ENCODE data around the gene BTBD1. TPM values are rescaled to one million over a fixed set of nuclear protein-coding genes. Genes with fewer than 3 reads are reported as not detected.

Gene BTBD1
- total and polyA plus RNA-seq, 8 donors = 13.2 to 94.4 (median 44.9) TPM

- Histone ChIP-seq H3K9me3 (peaks cover 0 to 15% (median 11%) of the 10 kb centered on the region in 4 donors), H3K4me3 (no peak overlapping the region), H3K36me3 (no peaks in the 10 kb centered on the region), H3K4me1 (peaks cover 7 to 9% (median 8%) of the 10 kb centered on the region in 4 donors), H3K27ac (no peak overlapping the region), H3K27me3 (peaks cover under 1 to 37% (median 5%) of the 10 kb centered on the region in 3 donors)
- no peak for DNase-seq
- intact Hi-C loops (cut with DNase I; ENCODE audit: low total_unique reads) = no loop called here
- TF ChIP-seq CTCF (IDR thresholded peaks at IDR 0.05) (no peak), EP300 (IDR thresholded peaks at IDR 0.05) (no peak), POLR2AphosphoS5 (IDR thresholded peaks at IDR 0.05) (no peak), POLR2A (IDR thresholded peaks at IDR 0.05) (no peak)
- 76 to 88% (median 85%) methylated on average over 2 of the region's 2 CpGs for WGBS, 5 donors
Observed at GRCh38 chr15:83102346-83102745, 35.3 kb upstream of the BTBD1 start.

- TF ChIP-seq EP300 (IDR thresholded peaks at IDR 0.05) = no peak
- TF ChIP-seq CTCF (IDR thresholded peaks at IDR 0.05) = no peak
- TF ChIP-seq POLR2AphosphoS5 (IDR thresholded peaks at IDR 0.05) = no peak
- no peak for TF ChIP-seq POLR2A (IDR thresholded peaks at IDR 0.05)
- Histone ChIP-seq H3K27me3 (peaks cover 0 to 19% (median 0%) of the 10 kb centered on the region in 3 donors), H3K27ac (no peak overlapping the region), H3K36me3 (no peaks in the 10 kb centered on the region), H3K4me1 (no peaks in the 10 kb centered on the region), H3K9me3 (peaks cover 0 to 16% (median 14%) of the 10 kb centered on the region in 4 donors), H3K4me3 (no peak overlapping the region)
- peak in 1 of 2 donors; percentile 40 for DNase-seq
- intact Hi-C loops (cut with DNase I; ENCODE audit: low total_unique reads) = no loop called here
- 63 to 77% (median 69%) methylated on average over 2 of the region's 2 CpGs for WGBS, 5 donors
Observed at GRCh38 chr15:83100097-83100646, 33.1 kb upstream of the BTBD1 start.

- TF ChIP-seq EP300 (IDR thresholded peaks at IDR 0.05) (no peak), POLR2A (IDR thresholded peaks at IDR 0.05) (no peak), POLR2AphosphoS5 (IDR thresholded peaks at IDR 0.05) (no peak), CTCF (IDR thresholded peaks at IDR 0.05) (no peak)
- peaks cover 0 to 13% (median 0%) of the 10 kb centered on the region in 3 donors for H3K27me3 ChIP-seq
- no peak for DNase-seq
- intact Hi-C loops (cut with DNase I; ENCODE audit: low total_unique reads) = no loop called here
- H3K4me1 ChIP-seq = no peaks in the 10 kb centered on the region
- peaks cover 0 to 16% (median 14%) of the 10 kb centered on the region in 4 donors for H3K9me3 ChIP-seq
- no peak overlapping the region for H3K4me3 ChIP-seq
- H3K36me3 ChIP-seq = no peaks in the 10 kb centered on the region
- no peak overlapping the region for H3K27ac ChIP-seq
- 71 to 84% (median 78%) methylated on average over 2 of the region's 2 CpGs for WGBS, 5 donors
Observed at GRCh38 chr15:83099290-83099689, 32.2 kb upstream of the BTBD1 start.

GRCh38 chr15:83098079-83098478 is 31.0 kb upstream of the BTBD1 start:
- Histone ChIP-seq H3K9me3 (peaks cover 0 to 16% (median 14%) of the 10 kb centered on the region in 4 donors), H3K36me3 (no peaks in the 10 kb centered on the region), H3K27me3 (peaks cover 0 to 5% (median 0%) of the 10 kb centered on the region in 3 donors), H3K4me3 (no peak overlapping the region), H3K4me1 (no peaks in the 10 kb centered on the region), H3K27ac (no peak overlapping the region)
- no peak for TF ChIP-seq POLR2AphosphoS5 (IDR thresholded peaks at IDR 0.05)
- no peak for TF ChIP-seq POLR2A (IDR thresholded peaks at IDR 0.05)
- no peak for TF ChIP-seq CTCF (IDR thresholded peaks at IDR 0.05)
- no peak for TF ChIP-seq EP300 (IDR thresholded peaks at IDR 0.05)
- intact Hi-C loops (cut with DNase I; ENCODE audit: low total_unique reads) = no loop called here
- DNase-seq = no peak

All from stomach (tissue), 9 donors.